Pancreas (tissue), 10 donors: ENCODE results near the gene OBSCN. TPM values are rescaled to one million over a fixed set of nuclear protein-coding genes. Genes with fewer than 3 reads are reported as not detected.

Source experiments
- ATAC-seq, 4 donors: fragments of 200-7000 bp; cut with Tn5 transposase; one replicate each; pipeline versions ENCODE4 v1.8.0 to v1.9.1; 2020; ENCODE audit warnings: mild to moderate bottlenecking in 4 of 4, moderate library complexity in 4 of 4
- DNase-seq, 6 donors: peaks; one replicate each; pipeline ENCODE4 v3.0.0-alpha.2; 2020
- FAIRE-seq: peaks from 2 replicates; lab custom pipeline; 2012; peaks lifted over from hg19 to GRCh38; lab: Jason Lieb, UNC
- H3K27ac ChIP-seq, 4 donors: fragments of 200-600 bp; sonication (generic); 1 replicate in 3 of 4; 2 replicates in 1 of 4; pipeline versions ENCODE4 v1.5.0 to v1.8.0; 2020
- H3K27me3 ChIP-seq, 4 donors: fragments of 200-600 bp; one replicate each; pipeline ENCODE4 v1.8.0; 2021
- H3K36me3 ChIP-seq, 3 donors: fragments of 200-600 bp; sonication (generic) in 1 of 3; one replicate each; pipeline versions ENCODE4 v1.5.0 to v1.8.0; 2020 to 2021
- H3K4me1 ChIP-seq, 3 donors: fragments of 200-600 bp; one replicate each; pipeline ENCODE4 v1.8.0; 2021
- H3K4me3 ChIP-seq, 4 donors: fragments of 200-600 bp; sonication (generic) in 2 of 4; one replicate each; pipeline versions ENCODE4 v1.5.0 to v1.8.0; 2020 to 2021
- H3K9me3 ChIP-seq, 4 donors: fragments of 200-600 bp; one replicate each; pipeline ENCODE4 v1.8.0; 2021
- CTCF ChIP-seq, 4 donors: fragments of 200-600 bp; sonication (generic) in 3 of 4; IDR thresholded peaks; one replicate each; pipeline versions ENCODE4 v1.5.0 to v1.8.0; 2021; ENCODE audit warnings: antibody characterized with exemption in 4 of 4
- WGBS, 2 donors: extraction: QIAGEN DNeasy Blood & Tissue Kit; methylation state at CpG; one replicate each; pipeline ENCODE4 v1.1.7; 2013; 5-methylcytosine and 5-hydroxymethylcytosine counted together
- intact Hi-C, 3 donors: fragments of 100-400 bp; cut with DNase I; formaldehyde crosslinking; loops; one replicate each; pipeline versions ENCODE4 v1.11.1 to v1.14.2; 2022
- polyA plus RNA-seq, 2 donors: library from polyadenylated mRNA; stranded (reverse); fragments of 200-250 nt; gene quantifications; one replicate each; pipeline ENCODE4 v1.2.3, GENCODE V29; 2013
- total RNA-seq, 6 donors: library from RNA; stranded (reverse); fragmentation: NEBNext Ultra II Directional in 4 of 6; extraction: Animal tissue kit (Norgen Biotek cat#: 25700) in 4 of 6; gene quantifications; one replicate each; pipeline versions ENCODE4 v1.2.1 to v1.2.4, GENCODE V29; 2021 to 2023
- donor health status: healthy with polysubstance abuse.
- donor health status: DM: no; HTN: no; CAD: no; lungs with moderate emphysema.
- donor health status: DM: no; HTN: no; CAD: no.
- donor health status: control.
- donor health status: control.
- donor health status: Bipolar disorder and iron deficiency.
- donor health status: DM: yes; HTN: yes; CAD: no.
- donor health status: DM: no; HTN: no; CAD: no.
- donor health status: DM: no; HTN: no; CAD: no.
- donor health status: DM: yes; HTN: yes; CAD: no.

The OBSCN gene
- total and polyA plus RNA-seq, 8 donors = 7.9 to 61.4 (median 11.3) TPM

GRCh38 chr1:228289996-228290881, 82.4 kb downstream of the OBSCN start:
- ATAC-seq (no peak), DNase-seq (peak in 2 of 6 donors; percentile 41 to 46)

GRCh38 chr1:228291906-228292608, 84.2 kb downstream of the OBSCN start:
- Histone ChIP-seq H3K27ac (no peak overlapping the region), H3K4me1 (no peaks in the 10 kb centered on the region), H3K9me3 (no peaks in the 10 kb centered on the region), H3K36me3 (no peaks in the 10 kb centered on the region), H3K27me3 (no peaks in the 10 kb centered on the region), H3K4me3 (no peak overlapping the region)
- intact Hi-C loops = no loop called here
- DNase-seq (peak in 1 of 6 donors; percentile 42), FAIRE-seq (no peak), ATAC-seq (no peak)
- no peak for TF ChIP-seq CTCF (IDR thresholded peaks at IDR 0.05)
- 74 to 80% methylated on average over 14 to 16 of the region's 16 CpGs for WGBS, 2 donors

More at GRCh38 chr1:228289996-228290881, 82.4 kb downstream of the OBSCN start:
- Histone ChIP-seq H3K27ac (no peak overlapping the region), H3K4me3 (no peak overlapping the region), H3K27me3 (no peaks in the 10 kb centered on the region), H3K36me3 (no peaks in the 10 kb centered on the region), H3K4me1 (no peaks in the 10 kb centered on the region), H3K9me3 (no peaks in the 10 kb centered on the region)
- no peak for TF ChIP-seq CTCF (IDR thresholded peaks at IDR 0.05)
- no peak for FAIRE-seq
- 83 to 93% methylated on average over 21 to 22 of the region's 22 CpGs for WGBS, 2 donors
- intact Hi-C loops = no loop called here

GRCh38 chr1:228292609-228292911, 84.7 kb downstream of the OBSCN start:
- intact Hi-C loops = no loop called here
- H3K36me3 ChIP-seq = no peaks in the 10 kb centered on the region
- H3K4me1 ChIP-seq = no peaks in the 10 kb centered on the region
- no peak overlapping the region for H3K4me3 ChIP-seq
- no peak overlapping the region for H3K27ac ChIP-seq
- H3K9me3 ChIP-seq = no peaks in the 10 kb centered on the region
- DNase-seq (peak in 1 of 6 donors; percentile 21), FAIRE-seq (no peak), ATAC-seq (no peak)
- 85 to 95% methylated on average over 9 of the region's 9 CpGs for WGBS, 2 donors
- no peaks in the 10 kb centered on the region for H3K27me3 ChIP-seq
- TF ChIP-seq CTCF (IDR thresholded peaks at IDR 0.05) = no peak

- TF ChIP-seq CTCF (IDR thresholded peaks at IDR 0.05) = no peak
- H3K4me3 ChIP-seq = no peak overlapping the region
- FAIRE-seq = no peak
- intact Hi-C loops = no loop called here
- no peak for ATAC-seq
- H3K9me3 ChIP-seq = no peaks in the 10 kb centered on the region
- H3K27ac ChIP-seq = no peak overlapping the region
- no peak for DNase-seq
- H3K36me3 ChIP-seq = no peaks in the 10 kb centered on the region
- H3K27me3 ChIP-seq = no peaks in the 10 kb centered on the region
- no peaks in the 10 kb centered on the region for H3K4me1 ChIP-seq
- 92 to 96% methylated on average over 15 of the region's 15 CpGs for WGBS, 2 donors
These were observed 85.5 kb downstream of the OBSCN start for GRCh38 chr1:228293393-228293792.
